ENCODE results near the gene UBXN11.

- TF ChIP-seq CTCF (IDR thresholded peaks at IDR 0.05): no peak
- no peak for TF ChIP-seq POLR2A (IDR thresholded peaks at IDR 0.05; ENCODE audit: low read depth)
- no peak for TF ChIP-seq EP300 (IDR thresholded peaks at IDR 0.05)
These were observed 24.5 kb downstream of the UBXN11 start for GRCh38 chr1:26281971-26282370.

All from esophagus muscularis mucosa (tissue), 4 donors.